ENCODE measurements around the gene APOM.

APOM gene

GRCh38 chr6:31655349-31656237 lies at the start of gene APOM:
Gene APOM, plus strand, starts transcription at chr6:31655894. Its CDS starts 73 bp downstream, at chr6:31655967.
- DNase-seq = no peak

GRCh38 chr6:31607317-31607716 lies 48.4 kb upstream of the APOM start:
- DNase-seq = no peak

GRCh38 chr6:31609519-31610406 lies 45.9 kb upstream of the APOM start:
- no peak for DNase-seq

- no peak for DNase-seq
Measured at GRCh38 chr6:31610968-31611367, 44.7 kb upstream of the APOM start.

GRCh38 chr6:31614075-31614619 lies 41.5 kb upstream of the APOM start:
- no peak for DNase-seq

- no peak for DNase-seq
Measured at GRCh38 chr6:31614684-31615578, 40.8 kb upstream of the APOM start, which contains the start of gene AIF1. Gene AIF1, plus strand, starts transcription at chr6:31615234. Its CDS starts 96 bp downstream, at chr6:31615330.

- no peak for DNase-seq
Measured at GRCh38 chr6:31615748-31616147, 39.9 kb upstream of the APOM start.

- DNase-seq = no peak
Measured at GRCh38 chr6:31617010-31617409, 38.7 kb upstream of the APOM start.

GRCh38 chr6:31619805-31620585 lies 35.7 kb upstream of the APOM start:
- DNase-seq = peak; percentile 92

- peak; percentile 90 for DNase-seq
Measured at GRCh38 chr6:31620586-31621319, 34.9 kb upstream of the APOM start, which contains the start of gene PRRC2A. Gene PRRC2A, plus strand, starts transcription at chr6:31620715. Its CDS starts 2,075 bp downstream, at chr6:31622790.

- no peak for DNase-seq
Measured at GRCh38 chr6:31621320-31621939, 34.3 kb upstream of the APOM start.

- no peak for DNase-seq
Measured at GRCh38 chr6:31621991-31622390, 33.7 kb upstream of the APOM start.

GRCh38 chr6:31622684-31623091 lies 33.0 kb upstream of the APOM start:
- no peak for DNase-seq

- no peak for DNase-seq
Measured at GRCh38 chr6:31624070-31624469, 31.6 kb upstream of the APOM start.

GRCh38 chr6:31626952-31627351 lies 28.7 kb upstream of the APOM start:
- DNase-seq = no peak

GRCh38 chr6:31627690-31628287 lies 27.9 kb upstream of the APOM start:
- no peak for DNase-seq

- no peak for DNase-seq
Measured at GRCh38 chr6:31629014-31629413, 26.7 kb upstream of the APOM start.

GRCh38 chr6:31630177-31630934 lies 25.3 kb upstream of the APOM start:
- no peak for DNase-seq

GRCh38 chr6:31631209-31631608 lies 24.5 kb upstream of the APOM start:
- DNase-seq = no peak

All from activated CD4-positive, alpha-beta T cell treated with anti-CD3 and anti-CD28 coated beads for 1 hour (primary cell).